HCEC 1CT (cell line): ENCODE data around the gene DBF4B.
"Not testable (repeated sequence)": the region's sequence is repeated elsewhere in the genome, so short reads cannot be mapped to it uniquely, and the experiment has no call there.

Source experiments
- DNase-seq: peaks from one replicate; pipeline ENCODE4 v3.0.0-alpha.2; 2017

Gene DBF4B

DNA sequence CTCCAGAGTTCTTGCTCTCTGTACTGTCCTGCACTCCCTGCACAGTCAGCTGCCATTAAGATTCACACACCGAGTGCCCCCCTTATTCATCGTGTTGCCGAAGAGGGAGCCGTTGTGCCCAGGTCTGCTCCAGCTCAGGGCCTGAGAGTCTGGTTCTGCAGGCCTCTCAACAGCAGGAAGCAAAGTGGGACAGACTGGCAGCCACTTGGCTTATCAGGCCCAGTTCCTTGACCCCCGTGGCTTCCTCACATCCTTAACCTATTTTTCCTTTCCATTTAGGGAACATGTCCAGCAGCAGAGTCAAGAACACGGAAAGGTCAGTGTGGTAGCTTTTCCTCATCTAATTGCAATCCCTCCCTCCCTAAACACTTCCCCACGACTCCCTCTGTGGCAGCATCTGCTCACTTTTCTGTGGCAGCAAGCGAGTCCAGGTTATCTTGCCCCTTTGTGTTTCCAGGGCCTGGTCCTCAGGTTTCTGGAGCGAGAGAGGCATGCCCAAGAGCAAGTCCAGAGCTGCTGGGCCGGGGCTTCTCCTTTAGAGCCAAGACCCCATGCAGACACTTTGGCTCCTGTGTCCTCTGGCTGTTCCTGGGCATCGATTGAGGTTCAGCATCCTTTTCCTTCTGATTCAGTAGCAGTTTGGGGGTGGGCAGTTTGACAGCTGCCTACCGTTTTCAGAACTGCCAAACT, 28.2 kb downstream of the DBF4B start:
- no peak for DNase-seq

GRCh38 chr17:44738214-44738906, 29.9 kb downstream of the DBF4B start:
- peak; percentile 30 for DNase-seq

DNA sequence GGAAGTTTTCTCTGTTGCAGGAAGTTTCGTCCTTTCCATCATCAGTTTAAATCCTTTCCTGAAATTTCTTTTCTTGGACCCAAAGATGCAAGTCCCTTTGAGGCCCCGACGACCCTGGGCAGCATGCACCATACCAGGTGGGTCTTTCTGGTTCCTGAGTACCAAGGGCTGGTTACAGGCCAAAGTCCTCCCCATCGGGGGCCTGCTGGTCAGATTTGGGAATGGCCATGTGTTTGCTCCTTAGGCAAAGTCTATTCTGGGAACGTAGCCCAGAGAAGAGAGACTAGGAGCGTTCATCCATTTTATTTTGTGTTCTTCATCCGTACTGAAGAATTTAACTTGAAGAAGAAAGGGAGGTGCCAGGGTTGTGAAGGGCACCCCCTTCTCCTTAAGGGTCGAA, 32.9 kb downstream of the DBF4B start:
- DNase-seq = no peak

DNA sequence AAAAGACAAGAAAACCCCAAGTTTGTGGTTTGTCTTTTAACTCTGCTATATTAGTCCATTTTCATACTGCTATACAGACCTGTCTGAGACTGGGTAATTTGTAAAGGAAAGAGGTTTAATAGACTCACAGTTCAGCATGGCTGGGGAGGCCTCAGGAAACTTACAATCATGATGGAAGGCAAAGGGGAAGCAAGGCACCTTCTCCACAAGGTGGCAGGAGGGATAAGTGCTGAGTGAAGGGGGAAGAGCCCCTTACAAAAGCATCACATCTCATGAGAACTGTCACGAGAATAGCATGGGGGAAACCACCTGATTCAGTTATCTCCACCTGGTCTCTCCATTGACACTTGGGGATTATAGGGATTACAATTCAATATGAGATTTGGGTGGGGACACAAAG, 36.8 kb downstream of the DBF4B start:
- DNase-seq = no peak

DNA sequence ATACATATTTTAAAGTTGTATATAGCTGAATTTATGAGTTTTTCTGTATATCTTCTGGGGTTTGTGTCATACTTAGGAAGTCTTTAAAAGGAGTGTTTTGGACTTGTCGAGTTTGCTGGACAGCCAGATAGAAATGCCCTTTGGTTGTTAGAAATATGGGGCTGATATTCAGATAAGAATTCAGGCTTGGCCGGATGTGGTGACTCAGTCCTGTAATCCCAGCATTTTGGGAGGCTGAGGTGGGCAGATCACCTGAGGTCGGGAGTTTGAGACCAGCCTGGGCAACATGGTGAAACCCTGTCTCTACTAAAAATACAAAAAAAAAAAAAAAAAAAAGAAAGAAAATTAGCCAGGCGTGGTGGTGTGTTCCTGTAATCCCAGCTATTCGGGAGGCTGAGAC, 37.3 kb downstream of the DBF4B start:
- DNase-seq = not testable (repeated sequence)

- DNase-seq = no peak
Observed at GRCh38 chr17:44747566-44747965, 39.1 kb downstream of the DBF4B start.

DNA sequence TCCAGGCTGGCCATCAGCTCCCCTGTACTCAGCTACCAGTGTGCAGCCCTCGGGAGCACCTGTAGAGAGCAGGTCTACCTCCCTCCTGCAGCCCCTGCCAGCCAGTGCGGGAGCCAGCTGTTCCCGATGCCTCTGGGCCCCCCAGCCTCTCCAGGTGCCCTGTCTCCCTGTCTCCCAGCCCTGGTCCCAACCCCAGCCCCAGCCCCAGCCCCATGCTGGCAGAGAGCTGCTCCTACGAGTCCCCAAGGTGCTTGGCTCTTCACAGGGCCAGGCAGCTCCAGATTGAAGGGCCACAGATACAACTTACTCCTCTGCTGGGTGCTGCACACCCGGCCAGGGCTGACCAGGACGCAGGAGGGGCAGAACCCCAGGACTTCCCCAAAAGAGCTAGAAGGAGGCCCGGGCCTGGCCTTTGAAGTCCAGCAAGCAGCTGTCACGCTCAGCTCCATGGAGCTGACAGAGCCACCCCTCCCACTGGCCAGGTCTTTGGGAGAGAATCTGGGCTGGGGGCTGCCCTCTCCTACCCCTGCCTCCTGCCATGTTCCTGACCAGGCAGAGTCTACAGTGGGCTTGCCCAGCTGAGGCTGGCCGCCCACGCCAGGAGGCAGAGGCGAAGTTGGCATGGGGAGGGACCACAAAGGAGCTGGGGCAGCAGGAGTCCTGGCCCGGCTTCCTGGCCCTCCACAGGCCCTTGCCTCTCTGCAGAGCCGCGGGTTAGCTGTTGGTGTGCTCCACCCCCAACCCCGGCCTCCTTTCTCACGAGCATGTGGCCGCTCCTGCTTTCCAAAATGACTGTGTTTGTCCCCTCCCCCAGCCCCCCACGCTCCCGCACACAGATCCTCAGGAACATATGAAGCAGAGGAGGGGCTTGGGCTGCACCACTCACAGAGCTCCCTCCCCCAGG, 40.9 kb downstream of the DBF4B start:
- DNase-seq = no peak

DNA sequence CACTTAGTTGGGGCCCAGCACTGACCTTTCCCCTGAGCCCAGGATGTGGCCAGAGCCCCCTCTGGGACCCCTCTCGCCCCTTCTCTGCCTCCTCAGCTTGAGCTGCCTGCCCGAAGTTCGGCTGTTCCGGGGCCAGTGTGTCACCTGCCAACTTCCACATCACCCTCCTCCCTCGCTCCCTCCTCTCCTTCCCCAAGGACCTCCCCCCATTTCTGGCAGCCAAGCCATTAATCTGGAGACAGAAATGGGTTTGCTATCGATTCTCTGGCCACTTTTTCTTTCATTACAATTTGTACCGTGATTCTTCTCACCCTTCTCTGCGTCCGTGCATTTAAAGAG, 41.5 kb downstream of the DBF4B start:
- DNase-seq = no peak

DNA sequence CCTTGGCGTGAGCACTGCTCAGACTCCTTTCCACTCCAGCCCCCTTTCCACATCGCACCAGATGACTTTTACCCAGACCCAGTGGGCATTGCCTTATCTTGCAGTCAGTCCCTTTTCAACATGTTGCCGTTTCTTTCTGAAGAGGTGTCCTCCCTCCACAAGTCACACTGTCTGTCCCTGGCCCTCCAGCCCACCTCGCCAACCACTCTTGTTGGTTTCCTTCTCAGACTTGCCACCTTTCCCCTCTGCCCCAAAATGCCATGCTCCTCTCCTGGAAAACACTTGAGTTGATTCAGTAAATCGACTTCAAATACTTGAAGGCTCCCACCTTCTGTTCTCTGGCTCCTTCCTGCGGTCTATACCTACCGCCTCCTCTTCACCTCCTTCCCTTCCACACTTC, 42.9 kb downstream of the DBF4B start:
- no peak for DNase-seq

DNA sequence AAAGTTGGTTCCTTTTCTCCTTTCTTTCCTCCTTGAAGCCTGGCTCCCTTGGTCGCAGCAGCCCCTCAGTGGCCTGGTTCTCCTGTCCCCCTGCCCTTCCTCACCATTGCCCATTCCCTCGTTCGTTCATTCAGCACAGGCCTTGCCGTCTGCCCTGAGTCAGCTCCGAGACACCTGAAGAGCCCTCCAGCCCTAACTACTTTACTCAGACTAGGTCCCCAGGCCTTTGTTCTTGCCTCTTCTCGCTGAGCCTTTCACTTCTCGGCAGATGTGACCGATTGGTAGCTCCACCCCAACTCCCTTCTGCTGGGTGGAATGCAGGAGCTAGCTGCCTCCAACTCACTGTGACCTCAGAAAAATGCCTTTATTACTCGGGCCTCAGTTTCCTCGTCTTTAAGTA, 43.3 kb downstream of the DBF4B start:
- DNase-seq = no peak

GRCh38 chr17:44752953-44753861, 44.7 kb downstream of the DBF4B start:
- DNase-seq = no peak

DNA sequence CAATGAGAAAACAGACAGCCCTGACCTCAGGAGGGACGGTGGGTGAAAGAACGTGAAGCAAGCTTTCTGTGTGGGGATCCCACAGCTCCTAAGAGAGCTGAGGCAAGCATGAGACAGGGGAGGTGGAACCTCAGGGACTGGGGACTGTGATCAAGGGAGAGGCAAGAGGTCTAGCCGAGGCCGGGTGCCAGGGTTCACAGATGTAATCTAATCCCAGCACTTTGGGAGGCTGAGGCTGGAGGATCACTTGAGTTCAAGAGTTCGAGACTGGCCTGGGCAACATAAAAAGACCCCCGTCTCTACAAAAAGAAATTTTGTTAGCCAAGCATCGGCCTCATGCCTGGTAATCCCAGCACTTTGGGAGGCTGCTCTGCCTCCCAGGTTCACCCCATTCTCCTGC, 45.8 kb downstream of the DBF4B start:
- DNase-seq = no peak

GRCh38 chr17:44755180-44755579, 46.7 kb downstream of the DBF4B start:
- not testable (repeated sequence) for DNase-seq

GRCh38 chr17:44757045-44757917, 48.8 kb downstream of the DBF4B start:
- DNase-seq = no peak

GRCh38 chr17:44757918-44758413, 49.5 kb downstream of the DBF4B start:
- no peak for DNase-seq

DNA sequence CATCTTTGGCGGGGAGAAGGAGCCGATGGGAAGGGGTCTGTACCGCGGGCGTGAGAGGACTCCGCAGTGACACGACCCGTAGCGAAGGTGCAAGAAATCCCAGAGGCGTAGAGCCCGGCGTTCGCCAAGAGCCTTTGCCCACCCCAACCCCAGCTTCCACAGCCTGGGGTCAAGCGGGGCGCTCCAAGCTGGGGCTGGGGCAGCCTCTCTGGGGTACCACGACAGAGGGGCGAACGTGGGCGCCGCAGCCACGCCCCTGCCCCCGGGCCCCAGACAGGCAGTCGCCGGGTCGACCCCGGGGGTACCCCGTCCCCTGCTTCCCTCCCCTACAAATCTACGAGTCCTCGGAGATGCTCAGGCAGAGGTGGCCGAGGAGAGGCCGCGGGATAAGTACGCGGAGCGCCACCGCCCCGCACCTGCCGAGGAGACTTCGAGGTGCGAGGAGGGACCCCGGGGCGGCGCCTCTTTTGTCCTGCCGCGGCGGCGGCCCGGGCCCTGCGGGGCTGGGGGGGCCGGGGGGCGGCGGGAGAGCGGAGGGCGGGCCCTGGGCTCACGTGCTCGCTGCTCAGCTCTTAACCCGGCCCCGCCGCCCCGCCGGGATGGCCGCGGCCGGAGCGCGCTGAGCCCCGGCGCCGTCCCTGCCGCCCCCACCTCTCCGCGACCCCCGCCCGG, 50.1 kb downstream of the DBF4B start, which contains the start of gene ADAM11:
Gene ADAM11, plus strand, starts transcription at position 575 of the 672 bp plus-strand sequence. CDS start 212 bp downstream, outside the sequence.
- no peak for DNase-seq

GRCh38 chr17:44759086-44759915, 50.8 kb downstream of the DBF4B start:
- DNase-seq = no peak

GRCh38 chr17:44759916-44760243, 51.4 kb downstream of the DBF4B start:
- no peak for DNase-seq

GRCh38 chr17:44760474-44761308, 52.2 kb downstream of the DBF4B start:
- no peak for DNase-seq
